Measurements from ENCODE around the gene PLA2G6.
"Not testable (repeated sequence)": the region's sequence is repeated elsewhere in the genome, so short reads cannot be mapped to it uniquely, and the experiment has no call there.

The PLA2G6 gene

DNA sequence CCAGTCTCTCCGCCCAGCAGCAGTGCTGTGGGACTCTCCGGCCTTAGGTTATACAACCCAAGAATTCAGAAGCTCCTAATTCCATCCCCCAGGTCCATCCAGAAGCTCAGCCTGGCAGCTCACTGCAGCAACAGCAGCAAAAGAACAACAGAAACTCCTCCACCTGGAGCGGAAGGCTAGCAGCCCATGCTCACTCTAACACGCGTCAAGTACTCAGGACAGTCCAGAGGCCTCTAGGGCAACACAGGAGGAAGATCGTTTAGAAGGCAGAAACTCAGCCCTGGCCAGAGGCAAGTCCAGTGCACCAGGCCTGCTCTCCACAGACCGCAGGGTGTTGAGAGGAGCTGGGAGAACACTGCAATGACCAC is 17.1 kb downstream of the PLA2G6 start:
- DNase-seq, result no peak

DNA sequence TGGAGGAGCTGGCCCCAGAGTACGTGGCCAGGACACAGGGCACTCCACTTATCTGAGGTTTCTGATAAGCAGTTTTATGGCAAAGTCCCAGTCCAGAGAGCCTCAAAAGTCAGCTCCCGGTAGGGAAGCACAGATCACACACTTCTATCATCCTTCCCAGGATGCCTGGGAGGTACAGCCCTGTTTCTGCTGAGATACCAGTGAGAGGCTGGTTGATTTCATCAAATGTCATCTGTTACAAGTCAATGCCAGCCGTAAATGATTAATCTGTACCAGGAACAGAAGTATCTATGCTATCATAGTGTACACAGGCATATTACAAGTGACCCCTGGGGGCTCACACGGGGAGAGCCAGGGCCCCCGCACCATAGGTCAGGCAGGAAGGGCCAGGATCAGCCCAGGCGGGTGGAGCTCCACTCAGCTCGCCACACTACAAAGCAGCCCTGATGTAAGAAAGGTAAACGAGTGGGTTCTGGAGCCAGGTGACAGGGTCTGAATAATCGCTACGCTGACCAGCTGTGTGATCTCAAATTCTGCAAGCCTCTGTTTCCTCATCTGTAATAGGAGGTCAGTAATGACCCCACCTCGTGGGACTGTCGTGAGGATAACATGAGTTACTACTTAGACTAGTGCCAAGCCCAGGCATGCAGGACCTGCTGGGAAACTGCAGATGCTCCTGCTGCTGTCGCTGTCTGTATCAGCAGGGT is 17.6 kb downstream of the PLA2G6 start:
- DNase-seq, result no peak

DNA sequence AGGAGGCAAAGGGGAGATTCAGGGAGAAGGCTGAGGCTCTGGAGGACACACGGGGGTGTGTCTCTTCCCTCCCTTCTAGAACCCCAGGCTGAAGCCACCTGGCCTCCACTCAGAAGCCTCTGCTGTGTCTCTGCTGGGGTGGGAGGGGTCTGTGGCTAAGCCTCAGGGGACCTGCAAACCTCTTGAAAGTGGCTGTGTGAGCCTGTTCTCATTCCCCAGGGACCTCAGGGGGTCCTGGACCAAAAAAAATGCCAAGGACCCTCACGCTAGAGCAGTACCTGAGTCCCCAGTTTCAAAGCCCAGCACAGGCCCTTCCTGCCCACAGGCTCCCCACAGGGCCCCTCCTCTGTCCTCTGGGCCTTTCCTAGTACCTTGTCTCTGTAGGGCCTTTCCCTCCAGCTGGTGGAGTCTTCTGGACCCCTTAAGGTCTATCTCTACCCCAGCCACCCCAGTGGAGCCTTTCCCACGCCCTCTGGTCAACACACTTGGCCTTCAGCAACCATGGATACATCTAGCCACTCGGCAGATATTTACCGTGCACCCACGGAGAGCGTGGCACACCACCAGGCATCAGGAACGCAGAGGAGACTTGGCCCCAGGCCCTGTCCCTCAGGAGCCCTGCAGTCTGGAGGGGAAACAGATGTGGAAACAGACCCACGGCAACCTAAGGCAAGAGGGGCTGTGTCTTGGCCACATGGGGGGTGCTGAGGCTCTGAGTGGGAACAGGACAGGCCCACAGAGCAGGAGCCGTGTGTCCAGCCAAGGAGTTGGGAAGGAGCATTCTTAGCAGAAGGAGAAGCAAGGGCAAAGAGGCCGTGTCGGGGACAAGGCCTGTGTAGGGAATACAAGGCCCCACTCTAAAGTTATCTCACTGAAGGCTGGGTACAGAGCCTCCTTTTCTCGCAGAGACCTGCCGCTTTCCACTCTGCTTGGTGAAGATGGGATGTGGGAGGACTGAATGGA is 18.5 kb downstream of the PLA2G6 start:
- no peak for DNase-seq

DNA sequence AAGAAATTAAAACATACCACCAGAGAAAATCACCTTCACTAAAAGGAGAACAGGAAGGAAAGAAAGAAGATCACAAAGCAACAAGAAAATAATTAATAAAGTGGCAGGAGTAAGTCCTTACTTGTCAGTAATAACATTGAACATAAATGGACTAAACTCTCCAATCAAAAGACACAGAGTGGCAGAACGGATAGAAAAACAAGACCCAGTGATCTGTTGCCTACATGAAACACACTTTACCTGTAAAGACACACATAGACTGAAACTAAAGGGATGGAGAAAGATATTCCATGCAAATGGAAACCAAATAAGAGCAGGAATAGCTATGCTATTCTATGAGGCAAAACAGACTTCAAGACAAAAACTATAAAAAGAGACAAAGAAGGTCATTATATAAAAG is 25.9 kb downstream of the PLA2G6 start:
- no peak for DNase-seq

DNA sequence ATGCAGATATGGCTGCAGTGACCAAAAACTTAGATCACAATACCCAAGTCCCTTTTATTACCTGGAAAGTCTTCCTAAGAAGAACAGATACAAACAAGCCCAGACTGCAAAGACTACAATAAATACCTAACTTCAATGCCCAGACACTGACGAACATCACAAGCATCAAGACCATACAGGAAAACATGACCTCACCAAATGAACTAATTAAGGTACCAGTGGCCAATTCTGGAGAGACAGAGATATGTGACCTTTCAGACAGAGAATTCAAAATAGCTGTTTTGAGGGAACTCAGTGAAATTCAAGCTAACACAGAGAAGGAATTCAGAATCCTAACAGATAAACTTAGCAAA is 27.1 kb downstream of the PLA2G6 start:
- not testable (repeated sequence) for DNase-seq

DNA sequence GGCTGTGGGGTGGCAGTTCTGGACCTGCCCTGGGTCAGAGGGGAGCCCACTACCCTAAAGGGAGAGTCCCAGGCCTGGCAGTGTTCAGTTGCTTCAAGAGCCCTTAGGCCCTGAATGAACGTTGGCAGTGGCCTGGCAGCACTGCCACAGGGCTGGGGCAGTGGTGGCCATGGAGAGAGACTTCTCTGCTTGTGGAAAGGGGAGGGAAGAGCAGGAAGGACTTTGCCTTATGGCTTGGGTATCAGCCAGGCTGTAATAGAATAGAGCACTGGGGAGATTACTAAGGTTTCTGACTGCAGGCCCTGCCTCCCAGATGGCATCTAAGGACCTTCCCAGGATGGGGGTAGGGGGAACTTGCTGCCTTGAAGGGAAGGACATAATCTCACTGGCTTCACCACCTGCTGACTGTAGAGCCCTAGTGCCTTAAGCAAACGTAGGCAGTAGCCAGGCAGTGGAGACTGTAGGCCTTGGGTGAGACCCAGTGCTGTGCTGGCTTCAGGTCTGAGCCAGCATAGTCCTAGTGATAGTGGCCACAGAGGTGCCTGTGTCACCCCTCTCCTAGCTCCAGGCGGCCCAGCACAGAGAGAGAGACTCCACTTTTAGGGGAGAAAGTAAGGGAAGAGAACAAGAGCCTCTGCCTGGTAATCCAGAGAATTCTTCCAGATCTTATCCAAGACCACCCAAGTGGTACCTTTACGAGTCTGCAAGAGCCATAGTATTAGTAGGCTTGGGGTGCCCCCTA is 27.6 kb downstream of the PLA2G6 start:
- DNase-seq, result no peak

DNA sequence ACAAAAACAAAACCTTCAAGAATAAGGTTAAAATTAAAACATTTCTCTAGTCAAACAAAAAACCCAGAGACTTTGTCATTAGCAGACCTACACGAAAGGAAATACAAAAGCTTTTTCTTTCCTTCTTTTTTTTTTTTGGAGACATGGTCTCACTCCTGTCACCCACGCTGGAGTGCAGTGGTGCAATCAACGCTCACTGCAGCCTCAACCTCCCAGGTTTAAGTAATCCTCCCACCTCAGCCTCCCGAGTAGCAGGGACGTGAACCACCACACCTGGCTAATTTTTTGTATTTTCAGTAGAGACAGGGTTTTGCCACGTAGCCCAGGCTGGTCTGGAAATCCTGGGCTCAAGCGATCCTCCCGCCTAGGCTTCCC is 30.5 kb downstream of the PLA2G6 start:
- no peak for DNase-seq

DNA sequence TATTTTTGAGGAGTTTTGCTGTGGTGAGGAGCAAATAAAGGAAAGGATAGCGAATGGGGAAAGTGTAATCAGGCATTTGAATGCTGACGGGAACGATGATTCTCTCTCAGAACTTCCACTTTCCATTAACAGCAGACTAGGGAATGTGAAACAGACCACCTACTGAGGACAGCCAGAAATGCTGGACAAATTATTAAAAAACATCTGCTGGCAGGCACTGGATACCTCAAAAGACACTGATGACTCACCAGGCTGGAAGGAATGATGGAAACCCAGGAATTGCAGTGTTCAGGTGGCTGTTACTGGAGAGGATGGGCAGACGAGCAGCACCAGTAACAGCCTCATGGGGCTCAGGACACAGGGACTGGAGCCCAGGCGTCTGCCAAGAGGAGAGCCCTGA is 33.4 kb downstream of the PLA2G6 start:
- DNase-seq, result peak in 1 of 2 experiments; percentile 8

DNA sequence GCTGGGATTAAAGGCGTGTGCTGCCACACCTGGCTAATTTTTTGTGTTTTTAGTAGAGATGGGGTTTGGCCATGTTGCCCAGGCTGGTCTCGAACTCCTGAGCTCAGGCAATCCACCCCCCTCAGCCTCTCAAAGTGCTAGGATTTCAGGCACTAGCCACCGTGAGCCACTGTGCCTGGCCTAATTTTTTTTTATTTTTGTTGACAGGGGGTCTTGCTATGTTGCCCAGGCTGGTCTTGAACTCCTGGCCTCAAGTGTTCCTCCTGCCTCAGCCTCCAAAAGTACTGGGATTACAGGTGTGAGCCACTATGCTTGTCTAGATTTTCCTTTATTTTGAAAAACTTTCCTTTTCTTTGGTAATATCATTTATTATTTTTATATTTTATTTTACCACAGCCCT is 35.5 kb downstream of the PLA2G6 start:
- not testable (repeated sequence) for DNase-seq

DNA sequence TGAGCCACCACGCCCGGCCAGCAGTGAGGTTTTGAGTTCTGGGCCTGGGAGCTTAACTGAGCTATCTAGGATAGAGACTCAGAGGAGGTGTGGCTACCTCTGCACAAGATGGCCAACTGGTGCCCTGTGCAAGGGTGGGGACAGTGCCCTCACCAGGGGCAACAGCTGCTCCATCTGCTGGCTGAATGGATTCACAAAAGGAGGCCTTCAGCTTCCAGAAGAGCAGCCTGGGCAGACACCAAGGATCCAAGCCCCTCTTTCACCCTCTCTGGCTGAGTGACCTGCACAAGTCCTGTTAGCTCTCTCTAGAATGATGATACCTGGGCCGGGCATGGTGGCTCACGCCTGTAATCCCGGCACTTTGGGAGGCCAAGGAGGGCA is 37.6 kb downstream of the PLA2G6 start:
- peak in 1 of 2 experiments; percentile 27 for DNase-seq

DNA sequence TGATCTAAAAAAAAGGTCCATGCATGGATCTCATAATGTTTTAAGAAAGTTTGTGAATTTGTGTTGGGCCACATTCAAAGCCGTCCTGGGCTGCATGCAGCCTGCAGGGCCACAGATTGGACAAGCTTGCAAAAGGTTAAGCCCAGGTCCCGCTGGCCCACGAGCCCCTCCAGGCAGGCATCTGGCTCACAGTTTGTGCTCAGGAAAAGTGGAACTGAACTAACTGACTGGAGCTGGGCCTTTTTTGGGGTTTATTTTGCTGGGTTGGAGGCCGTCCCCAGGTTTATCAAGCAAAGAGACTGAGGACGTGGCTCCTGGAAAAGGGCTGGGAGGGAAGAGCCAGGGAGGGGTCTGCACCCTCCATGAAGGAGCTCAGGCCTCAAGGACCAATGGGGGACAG is 39.0 kb downstream of the PLA2G6 start:
- DNase-seq, result no peak

DNA sequence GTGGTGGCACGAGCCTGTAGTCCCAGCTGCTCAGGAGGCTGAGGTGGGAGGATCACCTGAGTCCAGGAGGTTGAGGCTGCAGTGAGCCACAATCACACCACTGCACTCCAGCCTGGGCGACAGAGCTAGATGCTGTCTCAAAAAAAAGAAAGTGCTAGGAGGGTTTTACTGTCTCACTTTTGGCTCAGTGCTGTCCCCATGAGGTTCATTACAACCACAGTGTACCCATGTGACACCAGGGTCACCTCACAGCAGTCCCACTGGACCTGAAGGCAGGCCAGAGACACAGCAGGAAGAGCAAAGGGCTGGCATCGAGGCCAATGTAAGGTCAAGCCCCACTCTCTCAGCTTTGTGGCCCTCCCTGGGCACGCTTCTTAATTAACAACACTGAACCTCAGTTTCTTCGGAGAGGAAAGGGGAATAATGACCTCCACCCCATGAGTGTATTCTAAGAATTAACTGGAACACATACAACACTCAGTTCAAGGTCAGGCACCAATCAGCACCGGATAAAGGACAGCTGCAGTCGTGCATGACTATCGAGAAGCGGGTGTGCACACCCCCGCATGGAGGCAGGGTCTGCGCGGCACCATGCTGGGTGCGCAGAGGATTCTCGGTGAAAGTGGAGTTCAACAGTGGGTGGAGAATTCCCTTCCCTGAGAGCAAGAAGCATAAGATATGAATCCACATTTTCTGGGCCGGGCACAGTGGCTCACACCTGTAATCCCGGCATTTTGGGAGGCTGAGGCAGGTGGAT is 40.2 kb downstream of the PLA2G6 start:
- no peak for DNase-seq

DNA sequence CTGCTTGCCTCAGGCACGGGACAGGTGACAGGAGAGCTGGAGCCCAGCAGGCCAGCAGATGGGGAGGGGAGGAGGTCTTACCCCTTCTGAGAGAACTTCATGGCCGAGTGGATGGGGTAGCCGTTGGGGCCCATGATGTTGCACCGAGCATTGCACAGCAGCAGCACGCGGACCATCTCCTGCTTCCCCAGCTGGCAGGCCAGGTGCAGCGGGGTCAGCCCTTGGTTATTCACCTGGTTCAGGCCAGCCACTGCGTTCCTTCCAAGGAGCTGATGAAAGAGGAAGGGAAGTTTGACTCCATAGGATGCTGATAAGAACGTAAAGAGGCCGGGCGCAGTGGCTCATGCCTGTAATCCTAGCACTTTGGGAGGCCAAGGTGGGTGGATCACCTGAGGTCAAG is 41.7 kb downstream of the PLA2G6 start:
- DNase-seq, result no peak

DNA sequence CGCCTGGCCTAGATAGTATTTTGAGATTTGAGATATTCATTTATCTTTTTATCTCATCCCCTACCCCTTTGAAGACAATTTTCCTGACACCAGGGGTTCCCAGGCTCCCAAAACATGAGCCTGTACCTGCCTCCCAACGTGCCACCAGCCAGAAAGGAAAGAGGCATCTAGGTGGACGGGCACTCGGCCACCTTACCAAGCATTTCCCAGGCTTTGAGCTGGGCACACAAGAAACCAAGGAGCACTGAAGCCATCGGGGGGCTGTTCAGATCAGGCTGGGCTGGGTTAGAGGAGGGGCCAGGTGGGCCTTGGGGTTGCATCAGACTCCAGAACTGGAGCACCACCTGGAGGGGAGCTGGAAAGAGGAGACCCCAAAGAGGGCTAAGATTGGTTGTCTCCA is 42.7 kb downstream of the PLA2G6 start:
- DNase-seq, result no peak

DNA sequence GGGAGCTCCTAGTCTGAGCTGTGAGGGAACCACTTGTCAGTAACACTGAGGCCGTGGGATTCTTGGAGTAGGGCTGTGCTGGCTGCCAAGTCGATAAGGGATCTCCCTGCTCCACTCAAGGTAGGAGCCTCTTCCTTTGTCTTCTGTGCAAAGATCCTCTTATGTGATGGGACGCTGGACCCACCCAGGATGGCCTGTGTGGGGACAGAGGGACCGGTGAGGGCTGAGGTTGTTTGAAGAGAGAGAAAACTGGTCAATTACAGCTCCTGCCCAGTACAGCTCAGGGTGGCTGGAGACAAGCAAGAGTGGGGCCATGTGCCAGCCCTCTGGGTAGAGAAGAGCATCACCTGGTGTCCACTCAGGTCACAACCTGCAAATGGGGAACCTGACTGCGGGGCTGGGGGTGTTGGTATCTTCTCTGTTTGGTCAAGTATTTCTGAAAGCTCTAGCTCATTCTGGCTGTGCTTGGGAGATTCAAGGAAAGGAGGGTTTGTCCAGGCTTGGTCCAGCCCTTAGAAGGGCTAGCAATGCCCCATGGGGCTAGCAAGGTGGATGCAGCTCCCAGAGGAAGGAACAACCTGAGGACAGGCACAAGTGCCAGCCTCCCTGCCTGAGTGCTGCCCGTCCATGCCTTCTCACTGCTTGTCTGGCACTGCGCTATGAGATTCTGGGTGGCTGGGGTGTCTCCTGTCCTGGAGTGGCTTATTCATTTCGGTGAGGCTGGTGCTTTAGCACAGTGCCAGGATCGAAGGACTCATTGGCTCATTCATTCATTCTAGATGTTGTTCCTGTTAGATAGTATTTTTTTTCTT is 43.5 kb downstream of the PLA2G6 start:
- DNase-seq, result no peak

DNA sequence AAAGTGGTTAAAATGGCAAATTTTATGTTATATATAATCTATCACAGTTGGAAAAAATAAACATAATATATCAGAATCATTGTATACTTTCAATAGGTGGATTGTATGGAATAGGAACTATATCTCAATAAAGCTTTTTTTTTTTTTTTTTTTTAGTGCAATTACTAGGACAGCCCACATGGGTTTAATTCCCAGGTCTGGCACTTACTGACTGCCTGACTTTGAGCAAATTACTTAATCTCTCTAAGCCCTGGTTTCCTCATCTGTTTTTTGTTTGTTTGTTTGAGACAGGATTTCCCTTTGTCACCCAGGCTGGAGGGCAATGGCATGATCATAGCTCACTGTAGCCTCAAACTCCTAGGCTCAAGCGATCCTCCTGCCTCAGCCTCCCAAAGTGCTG is 45.0 kb downstream of the PLA2G6 start:
- no peak for DNase-seq

DNA sequence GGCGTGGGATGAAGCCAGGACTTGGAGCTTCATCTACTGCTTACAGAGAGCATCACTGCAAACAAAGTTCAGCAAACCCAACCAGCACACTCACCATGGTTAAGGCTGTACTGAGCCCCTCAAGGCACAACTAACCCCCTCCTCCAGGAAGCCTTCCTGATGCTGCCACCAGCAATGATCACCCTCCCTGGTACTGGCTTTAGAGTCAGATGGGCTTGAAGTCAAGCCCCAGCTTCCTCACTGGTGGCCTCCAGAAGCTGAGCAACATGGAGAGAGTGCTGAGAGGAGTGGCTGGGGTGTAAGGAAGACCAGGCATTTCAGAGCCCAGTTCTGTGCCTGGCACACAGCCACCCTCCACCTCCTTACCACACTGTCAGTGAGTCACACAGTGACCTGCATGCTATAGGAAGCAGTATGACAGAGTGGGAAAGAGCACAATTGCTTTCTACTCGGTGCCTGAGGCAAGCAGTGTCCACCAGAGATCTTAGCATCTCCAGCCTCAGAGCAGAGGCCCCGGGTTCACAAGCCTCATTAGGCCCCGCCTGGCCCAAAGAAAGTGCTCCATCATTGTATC is 46.4 kb downstream of the PLA2G6 start:
- peak in 1 of 2 experiments; percentile 16 for DNase-seq

DNA sequence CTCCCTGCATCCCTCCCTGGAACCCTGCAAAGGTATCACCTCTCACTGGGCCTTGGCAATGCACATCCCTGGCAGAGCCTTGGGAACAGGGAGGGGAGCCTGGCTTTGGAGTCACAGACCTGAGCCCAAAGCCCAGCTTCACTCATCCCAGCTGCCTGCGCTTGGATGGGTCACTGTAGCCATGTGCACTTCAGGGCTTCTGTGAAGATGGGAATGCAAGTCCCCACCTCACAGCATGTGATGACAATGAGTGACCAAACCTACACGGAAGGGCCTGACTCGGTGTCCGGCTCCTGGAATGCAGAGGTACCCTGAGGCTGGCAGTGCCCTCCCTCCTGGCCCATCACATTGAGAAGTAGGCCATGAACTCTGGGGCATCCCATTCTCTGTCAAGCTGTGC is 48.3 kb downstream of the PLA2G6 start:
- no peak for DNase-seq

DNA sequence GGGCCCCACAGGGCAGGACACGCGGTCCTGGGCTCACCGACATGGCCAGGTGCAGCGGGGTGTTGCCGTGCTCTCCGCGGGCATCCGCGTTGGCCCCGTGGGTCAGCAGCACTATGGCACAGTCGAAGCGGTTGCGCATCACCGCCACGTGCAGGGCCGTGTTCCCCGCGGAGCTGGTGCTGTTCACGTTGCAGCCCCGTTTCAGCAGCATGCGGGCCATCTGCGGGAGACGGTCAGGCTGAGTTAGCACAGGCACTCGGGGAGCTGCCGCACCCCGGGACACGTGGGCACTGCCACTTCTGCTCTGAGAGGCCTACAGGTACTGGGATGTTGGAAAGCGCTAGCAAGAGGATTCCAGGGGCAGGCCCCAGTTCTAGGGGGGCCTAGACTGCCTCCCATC is 48.8 kb downstream of the PLA2G6 start:
- no peak for DNase-seq

DNA sequence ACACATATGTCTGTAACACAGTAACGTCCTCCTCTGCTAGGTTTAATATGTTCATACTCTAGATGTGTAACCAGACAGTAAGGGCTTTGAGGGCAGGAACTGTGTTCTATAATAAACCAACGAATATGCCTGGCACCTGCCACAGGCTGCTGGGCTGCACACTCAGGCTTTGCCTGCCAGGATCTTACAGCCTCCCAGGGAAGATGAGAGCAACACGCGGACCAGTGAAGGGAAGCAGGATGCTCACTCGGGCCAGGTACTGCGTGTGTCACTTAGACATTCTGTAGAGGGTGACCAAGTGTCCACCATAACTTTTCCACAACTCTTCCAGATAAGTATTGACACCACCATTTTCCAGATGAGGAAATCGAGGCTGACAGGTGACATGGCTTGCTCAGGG is 49.5 kb downstream of the PLA2G6 start:
- no peak for DNase-seq

DNA sequence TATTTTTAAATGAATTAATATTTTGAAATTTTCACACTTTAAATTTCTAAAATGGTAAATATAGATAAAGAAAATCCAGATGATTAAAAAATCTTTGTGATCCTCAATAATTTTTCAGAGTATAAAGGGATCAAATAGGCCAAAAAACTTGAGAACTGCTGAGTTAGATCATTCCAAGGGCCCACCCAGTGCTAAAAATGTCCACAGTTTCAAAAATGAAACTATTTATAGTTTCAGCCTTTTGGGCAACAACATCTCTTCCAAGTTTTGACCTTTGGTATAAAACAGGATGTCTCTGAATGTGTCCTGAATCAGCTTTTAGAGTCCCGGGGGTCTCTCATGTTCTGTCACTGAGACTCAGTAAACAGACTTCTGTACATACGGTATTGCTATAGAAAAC is 50.2 kb downstream of the PLA2G6 start:
- DNase-seq, result no peak

DNA sequence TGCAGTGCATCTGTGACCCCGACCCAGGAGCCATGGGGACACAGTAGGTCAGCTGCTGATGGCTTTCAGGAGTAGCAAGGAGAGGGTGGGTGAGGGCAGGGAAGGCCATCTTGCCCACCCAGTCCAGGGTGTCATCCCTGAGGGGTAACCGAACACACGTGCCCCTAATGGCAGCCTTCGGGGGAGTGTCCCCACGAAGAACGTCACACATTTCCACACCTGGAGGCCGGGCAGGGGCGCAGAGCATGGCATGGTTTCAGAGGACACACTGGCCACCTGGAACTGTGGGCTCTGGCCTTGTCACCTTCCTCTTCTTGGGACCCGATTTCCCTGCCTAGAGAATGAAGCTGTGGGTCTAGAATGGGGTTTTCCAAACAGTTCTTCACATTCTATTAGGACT is 51.8 kb downstream of the PLA2G6 start:
- DNase-seq, result no peak

Data from SW 1271 (cell line).